ENCODE measurements around the gene DPT. TPM values are rescaled to one million over a fixed set of nuclear protein-coding genes. Genes with fewer than 3 reads are reported as not detected.

The DPT gene
- total and polyA plus RNA-seq, 2 of the 4 experiments (the other 2 are of a cell fraction), result not detected

DNA sequence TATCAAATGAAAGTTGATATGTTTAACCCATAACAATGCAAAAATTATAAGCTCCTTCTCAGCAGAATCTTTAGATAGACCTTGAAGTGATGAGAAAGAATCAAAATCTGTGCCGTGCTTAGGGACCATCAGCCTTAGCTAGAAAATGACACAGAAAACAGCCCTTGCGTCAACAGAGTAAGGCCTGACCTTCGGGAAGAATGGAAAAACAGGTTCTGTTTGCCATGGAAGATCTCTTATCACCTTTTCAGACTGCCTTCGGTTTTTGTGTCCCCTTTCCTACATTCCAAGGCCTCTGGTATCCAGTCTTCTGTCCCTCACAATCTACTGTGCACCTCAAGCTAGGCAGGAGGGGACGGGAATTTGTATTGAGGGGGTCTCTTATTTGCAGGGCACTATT is 37.6 kb upstream of the DPT start:
- no peak overlapping the region for H3K18ac ChIP-seq (ENCODE audit: low read depth, low read length)
- no peaks in the 10 kb centered on the region for H3K9me1 ChIP-seq (ENCODE audit: insufficient read depth, low read length)
- no peak overlapping the region for H2BK120ac ChIP-seq (ENCODE audit: low read depth, low read length)
- no peaks in the 10 kb centered on the region for H3K27me3 ChIP-seq (ENCODE audit: control insufficient read depth, insufficient read depth, low read length)
- H3K4me2 ChIP-seq (ENCODE audit: low read depth, low read length), result no peak overlapping the region
- H3K23ac ChIP-seq (ENCODE audit: low read depth, low read length), result no peak overlapping the region
- no peaks in the 10 kb centered on the region for H3K9me3 ChIP-seq (ENCODE audit: control insufficient read depth, insufficient read depth, low read length)
- no peak overlapping the region for H4K91ac ChIP-seq (ENCODE audit: insufficient read depth, low read depth, low read length)
- intact Hi-C loops (cut with micrococcal nuclease) (no loop called here), dilution Hi-C loops (cut with HindIII; ENCODE audit: low sequenced_read_pairs, unreplicated experiment) (no loop called here), in situ Hi-C loops (cut with MboI; ENCODE audit: low sequenced_read_pairs) (no loop called here)
- H3K27ac ChIP-seq (ENCODE audit: insufficient read depth, low read length), result no peak overlapping the region
- ATAC-seq (ENCODE audit: low read depth) (no peak), DNase-seq (no peak)
- H3K4ac ChIP-seq (ENCODE audit: low read depth, low read length), result no peak overlapping the region
- no peak overlapping the region for H2AK9ac ChIP-seq (replicated peaks; ENCODE audit: low read depth, low read length, poor library complexity)
- H3K36me3 ChIP-seq (ENCODE audit: control insufficient read depth, insufficient read depth, low read length), result no peaks in the 10 kb centered on the region
- H4K20me1 ChIP-seq (ENCODE audit: insufficient read depth, low read length), result no peaks in the 10 kb centered on the region
- no peak overlapping the region for H3K4me3 ChIP-seq (ENCODE audit: insufficient read depth, low read depth, low read length)
- no peak overlapping the region for H3K56ac ChIP-seq (ENCODE audit: extremely low read depth, insufficient read depth, low read length)
- H3K4me1 ChIP-seq (ENCODE audit: control insufficient read depth, insufficient read depth, low read length), result no peaks in the 10 kb centered on the region
- no peaks in the 10 kb centered on the region for H3K79me1 ChIP-seq (ENCODE audit: low read depth in 1 of 2, low read length in 2 of 2)
- H2BK20ac ChIP-seq (ENCODE audit: low read depth, low read length), result no peak overlapping the region
- POLR2A ChIA-PET (ENCODE audit: unreplicated experiment), result no interaction called here
- H4K8ac ChIP-seq (ENCODE audit: low read depth in 2 of 2, low read length in 2 of 2), result no peak overlapping the region
- TF ChIP-seq RAD21 (IDR thresholded peaks at IDR 0.05; ENCODE audit: low read length), result no peak
- no peak for TF ChIP-seq MXI1 (IDR thresholded peaks at IDR 0.05; ENCODE audit: borderline replicate concordance, low read depth, low read length)
- no peak for TF ChIP-seq POLR2A (IDR thresholded peaks at IDR 0.05; ENCODE audit: low read depth, low read length)
- no peak for TF ChIP-seq CHD1 (IDR thresholded peaks at IDR 0.05; ENCODE audit: low read depth, low read length)
- TF ChIP-seq SMC3 (IDR thresholded peaks at IDR 0.05; ENCODE audit: low read depth, low read length), result no peak
- TF ChIP-seq MAZ (IDR thresholded peaks at IDR 0.05; ENCODE audit: borderline replicate concordance, low read depth, low read length), result no peak
- TF ChIP-seq FOS (IDR thresholded peaks at IDR 0.05; ENCODE audit: low read depth, low read length), result no peak
- no peak for TF ChIP-seq CEBPB (IDR thresholded peaks at IDR 0.05; ENCODE audit: low read depth, low read length)
- TF ChIP-seq MAFK (IDR thresholded peaks at IDR 0.05; ENCODE audit: low read depth, low read length), result no peak
- no peak for TF ChIP-seq BHLHE40 (IDR thresholded peaks at IDR 0.05; ENCODE audit: low read depth, low read length)
- H3K14ac ChIP-seq (replicated peaks; ENCODE audit: low read depth, low read length), result no peak overlapping the region
- no TSS peak for BruUV-seq (replicated peaks)
- WGBS, 2 experiments (ENCODE audit: extremely low coverage in 2 of 2, insufficient read length in 1 of 2), result 66% methylated on average over 3 of the region's 5 CpGs; no CpG with 5 or more reads in 1 of the 2 experiments
- CTCF ChIA-PET, result interaction anchor here (0.6 kb wide), 1 partner anchor 805 kb away, joined by 3 read pairs; no protein-coding TSS in a partner anchor
- H4K5ac ChIP-seq (ENCODE audit: low read depth, low read length), result no peak overlapping the region
- H2AFZ ChIP-seq (replicated peaks; ENCODE audit: low read length, poor library complexity), result no peak overlapping the region
- H3K9ac ChIP-seq (ENCODE audit: low read depth, low read length), result no peak overlapping the region
- no peak overlapping the region for H2BK5ac ChIP-seq (ENCODE audit: low read depth, low read length, poor library complexity, severe bottlenecking)
- no peak overlapping the region for H2BK15ac ChIP-seq (ENCODE audit: low read depth, low read length)
- no peak overlapping the region for H2AK5ac ChIP-seq (ENCODE audit: low read depth, low read length)
